Retinal pigment epithelial cell (primary cell): ENCODE results near the gene ANKMY2.

Experiments used
- DNase-seq: peaks from one replicate; pipeline ENCODE4 v3.0.0-alpha.2; 2010; ENCODE audit warnings: low read depth
- H3K4me3 ChIP-seq: 2 replicates; pipeline ENCODE4 v1.5.1; 2011; ENCODE audit warnings: mild to moderate bottlenecking, low read length, control low read depth, moderate library complexity
- TF ChIP-seq, protein P1 (sequence below): conservative IDR thresholded peaks from 2 replicates; pipeline ENCODE4 v1.5.1; 2011; ENCODE audit warnings: low read depth, low read length, control low read depth, inconsistent platforms

The ANKMY2 gene

DNA sequence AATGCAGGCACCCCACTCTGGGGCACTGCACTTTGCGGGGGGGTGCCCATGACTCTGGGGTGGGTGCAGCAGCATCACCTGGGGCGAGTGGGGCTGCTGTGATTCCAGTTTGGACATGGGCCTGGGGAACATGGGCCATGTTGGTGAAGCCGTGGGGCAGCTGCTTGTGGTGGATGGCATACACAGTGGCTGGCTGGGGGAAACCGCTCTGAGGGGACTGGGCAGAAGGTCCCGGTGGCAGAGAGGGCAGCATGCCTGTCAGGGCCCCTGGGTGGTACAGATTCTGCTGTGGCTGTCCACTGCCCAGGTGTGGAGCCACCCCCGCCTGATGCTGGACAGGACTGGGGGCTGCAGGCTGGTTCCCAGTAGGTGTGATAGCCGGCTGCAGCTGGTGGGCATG lies 61.7 kb downstream of the ANKMY2 start:
- H3K4me3 ChIP-seq = no peak overlapping the region
- no peak for DNase-seq
- TF ChIP-seq, protein P1, sequence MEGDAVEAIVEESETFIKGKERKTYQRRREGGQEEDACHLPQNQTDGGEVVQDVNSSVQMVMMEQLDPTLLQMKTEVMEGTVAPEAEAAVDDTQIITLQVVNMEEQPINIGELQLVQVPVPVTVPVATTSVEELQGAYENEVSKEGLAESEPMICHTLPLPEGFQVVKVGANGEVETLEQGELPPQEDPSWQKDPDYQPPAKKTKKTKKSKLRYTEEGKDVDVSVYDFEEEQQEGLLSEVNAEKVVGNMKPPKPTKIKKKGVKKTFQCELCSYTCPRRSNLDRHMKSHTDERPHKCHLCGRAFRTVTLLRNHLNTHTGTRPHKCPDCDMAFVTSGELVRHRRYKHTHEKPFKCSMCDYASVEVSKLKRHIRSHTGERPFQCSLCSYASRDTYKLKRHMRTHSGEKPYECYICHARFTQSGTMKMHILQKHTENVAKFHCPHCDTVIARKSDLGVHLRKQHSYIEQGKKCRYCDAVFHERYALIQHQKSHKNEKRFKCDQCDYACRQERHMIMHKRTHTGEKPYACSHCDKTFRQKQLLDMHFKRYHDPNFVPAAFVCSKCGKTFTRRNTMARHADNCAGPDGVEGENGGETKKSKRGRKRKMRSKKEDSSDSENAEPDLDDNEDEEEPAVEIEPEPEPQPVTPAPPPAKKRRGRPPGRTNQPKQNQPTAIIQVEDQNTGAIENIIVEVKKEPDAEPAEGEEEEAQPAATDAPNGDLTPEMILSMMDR = no peak

DNA sequence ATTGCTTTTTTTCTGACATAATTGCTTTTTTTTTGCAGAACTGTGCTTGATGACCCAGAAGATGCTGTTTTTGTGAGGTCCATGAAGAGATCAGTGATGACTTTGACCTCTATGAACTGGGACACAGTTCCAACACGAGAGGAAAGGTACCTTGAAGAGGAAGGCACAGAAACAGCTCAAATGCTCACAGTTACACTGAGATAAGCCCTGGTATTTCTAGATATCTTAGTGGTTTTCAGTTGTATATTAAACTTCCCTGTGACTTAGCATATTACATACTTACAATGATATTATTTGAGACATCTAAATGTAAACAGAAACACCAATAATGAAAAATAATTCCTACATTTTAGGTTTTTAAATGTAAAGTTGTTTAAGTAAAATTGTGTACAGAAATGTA lies 64.3 kb downstream of the ANKMY2 start:
- no peak for DNase-seq
- TF ChIP-seq, protein P1 = no peak
- H3K4me3 ChIP-seq = no peak overlapping the region

DNA sequence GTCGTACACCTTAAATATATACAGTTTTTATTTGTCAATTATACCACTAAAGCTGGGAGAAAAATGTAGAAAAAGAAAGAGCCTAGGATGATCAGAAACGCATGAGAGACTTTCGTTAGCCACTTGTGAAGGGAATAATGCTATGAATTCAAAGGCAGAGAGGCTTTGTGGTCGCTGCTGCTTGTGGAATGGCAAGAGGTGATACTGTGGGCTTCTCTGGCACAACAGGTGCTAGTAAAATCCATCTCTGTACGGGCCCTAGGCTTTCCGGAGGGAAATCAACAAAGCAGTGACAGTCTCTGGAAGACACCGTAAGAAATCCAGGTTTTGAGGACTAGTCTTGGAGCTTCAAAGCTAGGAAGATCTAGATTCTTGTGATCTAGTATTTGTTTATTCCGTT lies 66.3 kb downstream of the ANKMY2 start:
- DNase-seq = no peak
- no peak overlapping the region for H3K4me3 ChIP-seq
- TF ChIP-seq, protein P1 = no peak

DNA sequence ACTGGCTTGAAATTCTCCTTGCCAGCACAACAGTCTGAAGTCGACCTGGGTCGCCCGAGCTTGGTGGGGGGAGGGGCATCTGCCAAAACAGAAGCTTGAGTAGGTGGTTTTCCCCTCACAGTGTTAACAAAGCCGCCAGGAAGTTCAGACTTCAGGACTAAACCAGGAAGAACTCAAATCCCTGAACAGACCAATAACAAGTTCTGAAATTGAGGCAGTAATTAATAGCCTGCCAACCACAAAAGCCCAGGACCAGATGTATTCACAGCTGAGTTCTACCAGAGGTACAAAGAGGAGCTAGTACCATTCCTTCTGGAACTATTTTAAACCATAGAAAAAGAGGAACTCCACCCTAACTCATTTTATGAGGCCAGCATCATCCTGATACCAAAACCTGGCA lies 73.6 kb downstream of the ANKMY2 start:
- no peak for DNase-seq
- TF ChIP-seq, protein P1 = no peak
- H3K4me3 ChIP-seq = no peak overlapping the region

DNA sequence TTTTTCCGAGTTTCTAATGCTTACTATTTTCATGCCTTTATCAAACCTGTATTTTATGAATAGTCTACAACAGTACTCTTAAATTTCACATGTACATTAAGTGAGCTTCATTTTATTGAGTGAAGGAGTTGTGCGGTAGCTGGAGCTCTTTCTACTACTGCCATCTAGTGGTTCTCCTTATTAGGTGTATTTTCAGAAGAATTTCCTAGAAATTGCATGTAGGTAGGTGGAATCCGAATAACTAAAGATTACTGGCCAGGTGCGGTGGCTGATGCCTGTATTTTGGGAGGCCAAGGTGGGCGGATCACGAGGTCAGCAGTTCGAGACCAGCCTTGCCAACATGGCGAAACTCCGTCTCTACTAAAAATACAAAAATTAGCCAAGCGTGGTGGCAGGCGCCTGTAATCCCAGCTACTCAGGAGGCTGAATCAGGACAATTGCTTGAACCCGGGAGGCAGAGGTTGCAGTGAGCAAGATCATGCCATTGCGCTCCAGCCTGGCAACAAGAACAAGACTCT lies 80.6 kb downstream of the ANKMY2 start:
- TF ChIP-seq, protein P1 = peak; percentile 69
- H3K4me3 ChIP-seq = no peak overlapping the region
- DNase-seq = peak; percentile 6

DNA sequence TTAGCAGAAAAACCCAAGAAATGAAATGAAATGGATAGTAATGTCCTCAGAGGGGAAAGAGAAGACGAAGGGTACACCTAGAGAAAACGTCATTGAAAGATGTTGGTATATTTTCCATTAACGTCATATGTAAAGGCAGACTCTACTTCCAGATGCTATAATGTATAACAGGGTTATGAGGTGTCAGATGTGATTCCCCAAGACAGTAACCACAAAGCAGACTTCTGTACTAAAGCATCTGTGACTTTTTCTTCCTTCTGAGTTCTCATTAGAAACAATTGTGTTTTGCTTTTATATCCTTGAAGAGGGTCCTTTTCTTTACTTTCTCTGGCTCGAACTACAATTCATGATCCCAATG lies 81.6 kb downstream of the ANKMY2 start:
- no peak overlapping the region for H3K4me3 ChIP-seq
- no peak for DNase-seq
- TF ChIP-seq, protein P1 = no peak

DNA sequence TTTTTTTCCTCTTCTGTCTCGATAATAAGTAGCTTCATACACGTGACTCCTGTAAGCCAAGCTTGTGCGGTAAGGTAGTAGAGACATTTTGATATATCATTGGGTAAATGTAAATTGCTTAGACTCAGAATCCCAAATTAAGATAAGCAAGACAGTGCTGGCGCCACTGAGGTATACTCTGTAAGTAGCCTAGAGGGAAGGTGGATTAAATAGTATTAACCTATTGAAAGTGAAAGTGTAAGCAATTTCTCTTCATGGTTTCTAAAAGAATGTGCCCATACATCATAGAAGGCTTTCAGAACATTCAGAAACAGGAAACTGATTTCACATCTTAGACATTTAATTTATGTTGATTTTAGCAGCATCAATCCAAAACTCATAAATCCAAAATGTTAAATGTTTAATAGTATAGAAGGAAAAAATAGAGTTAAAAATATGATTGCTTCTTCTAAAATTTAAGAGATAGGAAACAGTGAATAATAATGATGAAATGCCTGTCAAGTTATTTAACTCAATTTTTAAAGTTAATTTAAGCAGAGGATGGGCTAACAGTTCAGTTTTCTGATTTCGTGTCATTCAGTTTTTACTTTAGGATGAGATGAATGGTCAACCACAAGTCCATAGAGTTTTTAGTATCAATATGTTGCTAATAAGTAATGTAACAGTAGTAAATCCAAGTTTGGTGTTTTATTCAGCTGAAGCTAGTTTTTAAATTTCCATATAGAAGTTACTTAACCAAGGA lies 82.1 kb downstream of the ANKMY2 start:
- H3K4me3 ChIP-seq = no peak overlapping the region
- DNase-seq = no peak

More for the DNA sequence above, 82.1 kb downstream of the ANKMY2 start:
- TF ChIP-seq, protein P1 = no peak
